ENCODE measurements around the gene IGFN1. TPM values are rescaled to one million over a fixed set of nuclear protein-coding genes. Genes with fewer than 3 reads are reported as not detected.

The IGFN1 gene
- total RNA-seq, 2 donors from 2014 or later: 2.0 to 6.7 TPM

DNA sequence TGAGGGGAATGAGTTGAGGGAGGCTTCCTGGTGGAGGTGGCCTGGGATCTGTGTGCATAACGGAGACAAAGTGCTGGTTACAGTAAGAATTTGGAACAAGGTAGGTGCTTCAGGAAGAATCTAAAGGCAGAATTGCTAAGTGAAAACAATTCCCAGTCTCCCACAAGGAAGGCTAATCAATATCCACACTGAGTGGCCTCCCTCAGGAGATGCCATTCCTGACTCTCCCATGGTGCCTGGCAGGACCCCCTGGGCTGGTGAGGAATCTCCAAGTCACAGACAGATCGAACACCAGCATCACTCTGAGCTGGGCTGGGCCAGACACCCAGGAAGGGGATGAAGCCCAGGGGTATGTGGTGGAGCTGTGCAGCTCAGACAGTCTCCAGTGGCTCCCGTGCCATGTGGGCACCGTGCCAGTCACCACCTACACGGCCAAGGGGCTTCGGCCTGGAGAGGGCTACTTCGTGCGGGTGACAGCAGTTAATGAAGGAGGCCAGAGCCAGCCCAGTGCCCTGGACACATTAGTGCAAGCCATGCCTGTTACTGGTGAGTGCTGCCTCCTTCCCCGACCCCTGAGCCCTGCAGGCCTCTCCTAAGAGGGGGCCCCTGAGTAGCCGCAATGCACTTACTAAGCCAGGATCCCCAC is 30.7 kb downstream of the IGFN1 start:
- no peak overlapping the region for H3K27ac ChIP-seq
- TF ChIP-seq, protein P1, sequence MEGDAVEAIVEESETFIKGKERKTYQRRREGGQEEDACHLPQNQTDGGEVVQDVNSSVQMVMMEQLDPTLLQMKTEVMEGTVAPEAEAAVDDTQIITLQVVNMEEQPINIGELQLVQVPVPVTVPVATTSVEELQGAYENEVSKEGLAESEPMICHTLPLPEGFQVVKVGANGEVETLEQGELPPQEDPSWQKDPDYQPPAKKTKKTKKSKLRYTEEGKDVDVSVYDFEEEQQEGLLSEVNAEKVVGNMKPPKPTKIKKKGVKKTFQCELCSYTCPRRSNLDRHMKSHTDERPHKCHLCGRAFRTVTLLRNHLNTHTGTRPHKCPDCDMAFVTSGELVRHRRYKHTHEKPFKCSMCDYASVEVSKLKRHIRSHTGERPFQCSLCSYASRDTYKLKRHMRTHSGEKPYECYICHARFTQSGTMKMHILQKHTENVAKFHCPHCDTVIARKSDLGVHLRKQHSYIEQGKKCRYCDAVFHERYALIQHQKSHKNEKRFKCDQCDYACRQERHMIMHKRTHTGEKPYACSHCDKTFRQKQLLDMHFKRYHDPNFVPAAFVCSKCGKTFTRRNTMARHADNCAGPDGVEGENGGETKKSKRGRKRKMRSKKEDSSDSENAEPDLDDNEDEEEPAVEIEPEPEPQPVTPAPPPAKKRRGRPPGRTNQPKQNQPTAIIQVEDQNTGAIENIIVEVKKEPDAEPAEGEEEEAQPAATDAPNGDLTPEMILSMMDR (IDR thresholded peaks at IDR 0.05): no peak
- TF ChIP-seq POLR2AphosphoS5 (IDR thresholded peaks at IDR 0.05) (no peak), POLR2A (IDR thresholded peaks at IDR 0.05) (no peak)
- intact Hi-C loops (cut with DNase I): loop anchor here (5.0 kb wide), 1 partner anchor 249 kb away; no protein-coding TSS in a partner anchor
- no peaks in the 10 kb centered on the region for H3K27me3 ChIP-seq (replicated peaks; ENCODE audit: insufficient read depth)
- DNase-seq (ENCODE audit: low spot score): no peak
- WGBS: 80% methylated on average over 10 of the region's 10 CpGs
- no peaks in the 10 kb centered on the region for H3K9me3 ChIP-seq
- H3K4me1 ChIP-seq (replicated peaks): no peaks in the 10 kb centered on the region
- no peak overlapping the region for H3K4me3 ChIP-seq
- H3K36me3 ChIP-seq: no peaks in the 10 kb centered on the region

DNA sequence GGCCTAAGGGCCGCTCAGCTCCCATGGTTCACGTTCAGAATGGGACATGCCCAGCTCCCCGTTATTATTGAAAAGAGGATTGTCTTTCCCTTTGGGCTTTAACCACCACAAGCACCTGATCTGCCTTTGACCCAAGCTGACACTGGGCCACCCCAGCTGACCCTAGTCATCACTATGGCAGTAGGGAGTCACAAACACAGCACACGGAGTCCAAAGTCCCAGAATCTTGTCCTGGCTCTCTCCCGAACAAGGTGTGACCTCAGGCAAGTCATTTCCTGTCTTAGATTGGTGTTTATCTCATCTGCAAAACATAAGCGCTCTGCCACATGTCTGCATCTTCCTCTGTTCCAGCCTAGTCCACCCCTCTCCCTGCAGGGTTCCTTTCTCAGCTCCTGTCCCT is 31.5 kb downstream of the IGFN1 start:
- TF ChIP-seq POLR2A (IDR thresholded peaks at IDR 0.05) (no peak), POLR2AphosphoS5 (IDR thresholded peaks at IDR 0.05) (no peak)
- TF ChIP-seq, protein P1 (IDR thresholded peaks at IDR 0.05): no peak
- H3K27ac ChIP-seq: no peak overlapping the region
- no peak overlapping the region for H3K4me3 ChIP-seq
- no peaks in the 10 kb centered on the region for H3K9me3 ChIP-seq
- intact Hi-C loops (cut with DNase I): loop anchor here (5.0 kb wide), 1 partner anchor 250 kb away; no protein-coding TSS in a partner anchor
- no peaks in the 10 kb centered on the region for H3K4me1 ChIP-seq (replicated peaks)
- no peaks in the 10 kb centered on the region for H3K36me3 ChIP-seq
- H3K27me3 ChIP-seq (replicated peaks; ENCODE audit: insufficient read depth): no peaks in the 10 kb centered on the region
- DNase-seq (ENCODE audit: low spot score): no peak
- WGBS: 91% methylated on average over 6 of the region's 6 CpGs

DNA sequence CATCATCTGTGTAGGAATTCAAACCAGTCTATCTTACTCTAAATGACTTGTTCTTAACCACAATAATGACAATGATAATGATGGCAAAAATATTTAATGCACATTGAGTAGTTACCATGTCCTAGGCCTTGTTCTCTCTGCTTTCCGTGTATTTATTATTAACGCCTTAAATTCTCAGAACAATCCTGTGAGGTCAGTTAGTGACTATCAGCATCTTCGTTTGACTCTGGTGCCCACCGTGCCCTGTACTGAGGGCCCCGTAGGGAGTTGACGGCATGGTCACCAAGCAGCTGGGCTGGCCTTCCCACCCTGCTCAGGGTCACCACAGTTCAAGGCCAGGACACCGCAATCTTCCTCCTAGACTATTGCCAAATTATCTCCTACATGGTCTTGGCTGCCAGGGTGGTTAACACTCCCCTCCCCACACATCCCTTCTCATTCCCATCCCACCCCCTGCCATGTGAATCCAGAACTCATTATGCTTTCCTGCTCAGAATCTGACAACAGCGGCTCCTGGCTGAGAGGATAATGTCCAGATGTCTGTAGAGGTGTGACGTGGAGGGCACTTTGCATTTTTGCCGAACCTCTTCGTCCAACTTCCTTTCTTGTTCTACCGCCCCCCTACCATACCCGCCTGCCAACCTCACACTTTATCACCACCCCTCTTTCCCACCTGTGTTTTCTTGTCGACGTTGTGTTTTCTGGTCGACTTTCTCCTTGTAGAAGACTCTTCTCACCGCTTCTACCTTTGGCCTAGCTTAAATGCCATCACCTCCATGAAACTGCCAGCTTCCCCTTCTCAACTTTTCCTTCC is 33.4 kb downstream of the IGFN1 start:
- no peak for DNase-seq (ENCODE audit: low spot score)
- intact Hi-C loops (cut with DNase I): loop anchor here (5.0 kb wide), 1 partner anchor 252 kb away; no protein-coding TSS in a partner anchor

DNA sequence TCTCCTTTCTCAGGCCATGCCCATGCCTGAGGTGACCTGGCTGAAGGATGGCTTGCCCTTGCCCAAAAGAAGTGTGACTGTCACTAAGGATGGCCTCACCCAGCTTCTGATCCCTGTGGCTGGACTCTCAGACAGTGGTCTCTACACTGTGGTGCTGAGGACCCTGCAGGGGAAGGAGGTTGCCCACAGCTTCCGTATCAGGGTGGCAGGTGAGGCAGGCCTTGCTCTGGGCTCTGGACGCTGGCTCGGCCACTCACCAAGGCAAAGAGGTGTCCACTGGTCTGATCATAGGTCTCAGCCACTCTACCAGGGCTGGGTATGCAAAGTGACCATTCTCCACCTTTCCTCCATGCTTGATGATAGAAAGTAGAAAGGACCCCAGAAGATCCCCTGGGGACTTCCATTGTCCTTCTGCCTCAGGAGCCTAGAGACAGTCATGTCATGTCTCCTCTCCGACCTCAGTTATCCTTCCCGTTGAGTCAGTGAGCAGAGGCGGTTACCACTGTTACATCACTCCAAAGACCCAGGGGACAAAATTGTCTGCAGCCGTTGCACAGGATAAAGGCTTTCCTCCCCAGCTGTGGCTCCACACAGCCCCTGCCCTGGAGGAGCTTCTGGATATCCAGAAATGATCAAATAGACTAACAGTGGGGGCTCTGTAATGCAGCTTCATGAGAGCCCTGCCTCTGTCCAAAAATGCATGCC is 34.2 kb downstream of the IGFN1 start:
- Histone ChIP-seq H3K27me3 (replicated peaks; ENCODE audit: insufficient read depth) (no peaks in the 10 kb centered on the region), H3K9me3 (no peaks in the 10 kb centered on the region), H3K4me3 (no peak overlapping the region), H3K27ac (no peak overlapping the region), H3K4me1 (replicated peaks) (no peaks in the 10 kb centered on the region), H3K36me3 (no peaks in the 10 kb centered on the region)
- no peak for DNase-seq (ENCODE audit: low spot score)
- WGBS: 94% methylated on average over 7 of the region's 7 CpGs
- TF ChIP-seq, protein P1 (IDR thresholded peaks at IDR 0.05): no peak
- no peak for TF ChIP-seq POLR2AphosphoS5 (IDR thresholded peaks at IDR 0.05)
- TF ChIP-seq POLR2A (IDR thresholded peaks at IDR 0.05): no peak
- intact Hi-C loops (cut with DNase I): loop anchor here (5.0 kb wide), 1 partner anchor 253 kb away; no protein-coding TSS in a partner anchor

More for the DNA sequence above, 33.4 kb downstream of the IGFN1 start:
- 94% methylated on average over 17 of the region's 17 CpGs for WGBS
- H3K27me3 ChIP-seq (replicated peaks; ENCODE audit: insufficient read depth): no peaks in the 10 kb centered on the region
- H3K4me1 ChIP-seq (replicated peaks): no peaks in the 10 kb centered on the region
- TF ChIP-seq, protein P1 (IDR thresholded peaks at IDR 0.05): no peak
- TF ChIP-seq POLR2A (IDR thresholded peaks at IDR 0.05) (no peak), POLR2AphosphoS5 (IDR thresholded peaks at IDR 0.05) (no peak)
- no peaks in the 10 kb centered on the region for H3K9me3 ChIP-seq
- no peaks in the 10 kb centered on the region for H3K36me3 ChIP-seq
- no peak overlapping the region for H3K27ac ChIP-seq
- H3K4me3 ChIP-seq: no peak overlapping the region
